Measurements from ENCODE around the gene CLPSL1. TPM values are rescaled to one million over a fixed set of nuclear protein-coding genes. Genes with fewer than 3 reads are reported as not detected.

CLPSL1 gene
- total RNA-seq, 1 experiment from 2014 or later, result not detected

DNA sequence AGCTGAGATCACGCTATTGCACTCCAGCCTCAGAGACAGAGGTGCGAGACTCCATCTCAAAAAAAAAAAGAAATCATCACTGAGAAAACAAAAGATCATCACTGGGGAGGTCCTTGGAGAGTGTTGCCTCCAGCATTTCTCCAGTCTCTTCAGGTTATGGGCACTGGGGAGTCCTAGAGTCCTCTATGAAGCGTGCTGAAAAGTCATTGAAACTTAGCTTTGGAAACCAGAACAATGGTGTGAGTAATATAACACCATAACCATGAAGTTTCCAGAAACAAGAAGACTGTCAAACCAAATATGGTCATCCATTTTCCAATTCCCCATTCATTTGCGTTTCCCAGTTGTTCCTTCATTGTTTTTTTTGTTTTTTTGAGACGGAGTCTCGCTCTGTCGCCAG lies 30.3 kb upstream of the CLPSL1 start:
- Histone ChIP-seq H3K4me3 (no peak overlapping the region), H3K27me3 (no peaks in the 10 kb centered on the region), H3K27ac (no peak overlapping the region), H3K4me1 (no peaks in the 10 kb centered on the region), H3K9me3 (replicated peaks) (no peaks in the 10 kb centered on the region), H3K36me3 (no peaks in the 10 kb centered on the region)
- no peak for DNase-seq

DNA sequence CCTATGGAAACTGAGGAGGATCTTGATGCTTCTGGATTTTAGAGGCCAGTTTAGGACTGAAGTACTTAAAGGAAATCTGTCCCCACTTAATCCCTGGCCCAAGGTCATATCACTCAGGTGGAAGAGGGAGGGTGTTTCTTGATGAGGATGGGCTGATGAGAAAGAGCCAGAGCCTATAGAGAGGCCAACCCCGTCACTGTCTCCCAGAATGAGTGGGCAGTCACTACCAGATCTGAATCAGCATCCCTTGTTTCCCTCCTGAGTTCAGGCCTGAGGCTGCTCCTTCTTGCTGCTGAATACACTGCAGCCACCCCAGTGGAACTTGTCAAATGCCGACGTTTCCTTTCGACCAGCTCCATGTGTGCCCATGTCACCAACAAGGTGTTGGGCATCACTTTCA lies 29.2 kb upstream of the CLPSL1 start:
- Histone ChIP-seq H3K27me3 (no peaks in the 10 kb centered on the region), H3K36me3 (no peaks in the 10 kb centered on the region), H3K27ac (no peak overlapping the region), H3K9me3 (replicated peaks) (no peaks in the 10 kb centered on the region), H3K4me3 (no peak overlapping the region), H3K4me1 (no peaks in the 10 kb centered on the region)
- no peak for DNase-seq

DNA sequence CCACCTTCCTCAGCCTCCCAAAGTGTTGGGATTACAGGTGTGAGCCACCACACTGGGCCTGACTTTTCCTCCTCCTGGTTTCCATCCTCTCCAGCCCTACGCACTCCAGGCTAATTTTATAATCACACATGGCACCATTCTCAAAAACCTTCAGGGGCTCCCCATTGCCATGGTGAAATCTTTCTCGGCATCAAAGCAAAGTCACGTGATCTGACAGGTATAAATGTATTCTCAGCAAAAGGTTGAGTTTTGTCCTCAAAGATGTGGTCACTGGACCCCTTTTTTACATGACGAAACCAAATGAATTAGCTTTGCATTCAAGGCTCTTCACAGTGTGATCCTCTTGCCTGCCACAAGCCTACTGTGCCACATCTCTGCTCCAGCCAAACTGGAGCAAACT lies 28.5 kb upstream of the CLPSL1 start:
- Histone ChIP-seq H3K4me1 (no peaks in the 10 kb centered on the region), H3K4me3 (no peak overlapping the region), H3K9me3 (replicated peaks) (no peaks in the 10 kb centered on the region), H3K36me3 (no peaks in the 10 kb centered on the region), H3K27ac (no peak overlapping the region), H3K27me3 (no peaks in the 10 kb centered on the region)
- DNase-seq, result no peak

DNA sequence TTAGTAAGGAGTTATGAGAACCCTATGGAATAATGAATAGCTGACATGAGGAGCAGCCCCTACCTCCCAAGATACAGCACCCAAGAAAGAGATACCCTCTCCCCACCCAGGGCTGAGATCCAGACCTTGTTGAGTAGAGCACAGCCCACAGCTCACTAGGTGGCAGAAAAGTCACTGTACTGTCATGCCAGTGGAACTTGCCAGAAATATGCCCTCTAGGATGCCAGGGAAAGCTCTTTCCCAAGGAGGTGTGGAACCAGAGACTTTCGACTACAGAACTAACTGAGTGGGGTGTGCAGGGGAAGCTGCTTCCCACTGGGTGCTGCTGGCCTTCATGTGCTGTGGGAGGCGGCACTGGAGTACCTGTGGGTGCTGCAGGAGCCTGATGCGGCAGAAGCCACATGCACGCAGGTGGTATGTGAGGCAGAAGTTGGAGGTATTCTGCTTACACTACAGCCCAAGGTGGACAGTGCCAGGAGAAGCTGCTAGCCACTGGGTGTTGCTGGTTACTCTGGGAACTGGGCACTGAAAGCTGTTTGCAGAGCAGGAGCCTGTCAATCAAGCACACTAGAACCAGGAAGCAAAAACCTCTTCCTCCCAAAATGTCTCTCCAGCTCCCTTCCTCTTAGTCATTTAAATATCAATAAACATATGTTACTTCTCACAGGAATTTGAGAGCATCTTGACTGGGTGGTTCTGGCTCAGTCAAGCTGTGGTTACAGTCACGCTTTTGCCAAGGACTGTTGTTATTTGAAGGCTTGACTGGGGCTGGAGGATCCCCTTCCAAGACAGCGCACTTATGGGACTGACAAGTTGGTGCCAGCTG lies 26.2 kb upstream of the CLPSL1 start:
- no peak for DNase-seq
- Histone ChIP-seq H3K4me1 (no peaks in the 10 kb centered on the region), H3K36me3 (no peaks in the 10 kb centered on the region), H3K27ac (no peak overlapping the region), H3K9me3 (replicated peaks) (no peaks in the 10 kb centered on the region), H3K27me3 (no peaks in the 10 kb centered on the region), H3K4me3 (no peak overlapping the region)

DNA sequence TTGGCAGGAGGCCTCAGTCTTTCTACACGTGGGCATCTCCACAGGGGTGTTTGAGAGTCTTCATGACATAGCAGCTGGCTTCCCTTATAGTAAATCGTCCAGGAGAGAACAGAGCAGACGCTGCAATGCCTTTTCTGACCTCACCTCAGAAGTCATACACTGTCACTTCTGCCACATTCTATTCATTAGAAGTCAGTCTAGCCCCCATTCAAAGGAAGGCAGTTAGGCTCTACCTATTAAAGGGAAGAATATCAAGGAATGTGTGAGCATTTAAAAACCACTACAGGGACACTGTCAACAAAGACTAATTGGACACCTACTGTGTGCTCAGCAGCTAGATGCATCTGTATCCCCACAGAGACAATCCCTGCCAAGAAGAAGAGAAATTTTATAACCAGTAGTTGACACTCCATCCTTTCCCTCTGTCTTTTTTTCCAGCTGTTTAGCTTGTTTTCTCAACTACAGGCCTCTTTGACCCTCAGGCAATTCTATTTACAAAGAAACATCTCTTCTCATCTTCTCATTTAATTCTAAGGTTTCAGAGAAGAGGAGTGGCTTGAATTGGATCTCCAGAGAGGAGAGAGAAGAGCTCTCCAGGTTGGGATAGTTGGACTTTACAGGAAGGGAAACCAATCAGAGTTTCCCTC lies 25.4 kb upstream of the CLPSL1 start:
- DNase-seq, result no peak
- Histone ChIP-seq H3K9me3 (replicated peaks) (no peaks in the 10 kb centered on the region), H3K4me3 (no peak overlapping the region), H3K4me1 (no peaks in the 10 kb centered on the region), H3K36me3 (no peaks in the 10 kb centered on the region), H3K27ac (no peak overlapping the region), H3K27me3 (no peaks in the 10 kb centered on the region)

DNA sequence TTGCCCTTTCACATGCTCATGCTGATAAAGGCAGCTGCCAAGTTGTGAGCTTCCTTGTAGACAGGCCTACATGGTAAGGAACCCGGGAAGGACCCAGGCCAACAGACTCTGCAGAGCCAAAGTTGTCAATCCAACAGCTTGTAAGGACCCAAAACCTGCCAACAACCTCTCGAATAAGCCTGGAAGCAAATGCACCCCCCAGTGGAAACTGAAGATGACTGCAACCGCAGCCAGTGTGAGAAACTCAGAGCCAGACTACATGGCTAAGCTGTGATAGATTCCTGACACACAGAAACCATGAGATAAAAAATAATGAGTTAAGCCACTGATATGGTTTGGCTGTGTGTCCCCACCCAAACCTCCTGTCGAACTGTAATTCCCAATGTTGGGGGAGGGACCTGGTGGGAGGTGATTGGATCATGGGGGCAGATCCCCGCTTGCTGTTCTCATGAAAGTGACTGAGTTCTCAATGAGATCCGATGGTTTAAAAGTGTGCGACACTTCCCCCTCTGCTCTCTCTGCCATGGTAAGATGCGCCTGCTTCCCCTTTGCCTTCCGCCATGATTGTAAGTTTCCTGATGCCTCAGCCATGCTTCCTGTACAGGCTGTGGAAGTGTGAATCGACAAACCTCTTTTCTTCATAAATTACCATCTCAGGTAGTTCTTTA lies 23.2 kb upstream of the CLPSL1 start:
- H3K9me3 ChIP-seq (replicated peaks), result no peaks in the 10 kb centered on the region
- no peaks in the 10 kb centered on the region for H3K4me1 ChIP-seq
- H3K36me3 ChIP-seq, result no peaks in the 10 kb centered on the region
- no peak overlapping the region for H3K4me3 ChIP-seq
- H3K27ac ChIP-seq, result no peak overlapping the region
- no peaks in the 10 kb centered on the region for H3K27me3 ChIP-seq
- DNase-seq, result peak in 1 of 2 experiments; percentile 22

DNA sequence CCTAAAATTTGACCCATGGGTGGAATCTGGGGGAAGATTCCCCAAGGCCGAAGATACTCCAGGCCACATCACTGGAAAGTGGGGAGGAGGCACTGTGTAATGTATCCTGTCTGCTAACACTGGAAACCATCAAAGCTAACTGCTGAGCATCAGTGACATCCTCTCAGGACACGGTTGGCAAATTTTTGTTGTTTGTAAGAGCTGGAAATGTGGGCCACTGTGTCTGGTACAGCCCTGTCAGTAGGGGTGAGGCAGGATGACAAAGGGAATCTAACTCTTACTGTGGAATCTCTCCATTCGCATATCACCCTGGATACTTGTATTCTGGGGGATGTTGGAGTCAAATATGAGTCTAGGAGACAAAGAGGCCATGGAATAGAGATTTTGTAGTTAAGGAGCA lies 21.4 kb upstream of the CLPSL1 start:
- Histone ChIP-seq H3K4me3 (no peak overlapping the region), H3K4me1 (no peaks in the 10 kb centered on the region), H3K27ac (no peak overlapping the region), H3K9me3 (replicated peaks) (no peaks in the 10 kb centered on the region), H3K27me3 (peaks cover 3% of the 10 kb centered on the region; the same call in 1 of the 2 replicates), H3K36me3 (no peaks in the 10 kb centered on the region)
- no peak for DNase-seq

DNA sequence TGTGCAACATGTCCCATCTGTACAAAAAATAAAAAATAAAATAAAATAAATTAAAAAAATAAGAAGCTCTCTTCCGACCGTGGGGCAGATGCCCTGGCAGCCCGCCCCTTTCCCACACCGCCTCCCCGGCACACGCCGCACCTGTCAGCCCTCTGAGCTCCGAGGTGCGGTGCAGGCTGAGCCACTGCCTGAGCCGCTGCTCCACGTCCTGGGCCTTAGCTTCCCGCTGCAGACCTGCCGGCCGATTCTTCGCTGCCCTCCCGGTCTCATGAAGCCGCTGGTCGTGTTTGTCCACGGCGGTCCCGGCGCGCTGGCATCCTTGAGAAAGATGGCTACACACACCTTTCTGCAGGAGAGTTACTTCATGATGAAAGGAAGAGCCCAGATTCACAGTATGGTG lies 15.1 kb upstream of the CLPSL1 start:
- Histone ChIP-seq H3K4me1 (no peaks in the 10 kb centered on the region), H3K4me3 (no peak overlapping the region)

DNA sequence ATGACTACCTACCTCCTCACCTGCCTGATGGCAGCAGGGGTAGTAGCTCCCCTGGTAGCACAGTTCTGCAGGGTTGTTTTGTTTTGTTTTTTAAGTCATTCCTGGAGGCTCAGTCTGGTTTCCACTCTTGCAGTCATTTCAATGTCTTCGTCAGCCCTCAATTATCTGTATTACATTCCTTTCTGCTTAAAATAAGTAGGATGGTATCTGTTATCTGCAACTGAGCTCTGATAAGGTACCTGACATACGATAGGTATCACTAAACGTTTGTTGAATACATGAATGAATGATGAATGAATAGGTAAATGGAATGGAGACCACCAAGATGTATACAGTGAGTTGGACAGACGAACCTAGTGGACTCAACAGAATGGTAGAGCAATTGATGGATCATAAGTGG lies 11.6 kb upstream of the CLPSL1 start:
- H3K4me3 ChIP-seq, result no peak overlapping the region
- no peaks in the 10 kb centered on the region for H3K9me3 ChIP-seq (replicated peaks)
- H3K27me3 ChIP-seq, result no peaks in the 10 kb centered on the region
- H3K4me1 ChIP-seq, result no peaks in the 10 kb centered on the region
- no peak for DNase-seq
- no peak overlapping the region for H3K27ac ChIP-seq
- H3K36me3 ChIP-seq, result no peaks in the 10 kb centered on the region

More for the DNA sequence above, 15.1 kb upstream of the CLPSL1 start:
- no peaks in the 10 kb centered on the region for H3K36me3 ChIP-seq
- DNase-seq, result no peak
- H3K9me3 ChIP-seq (replicated peaks), result no peaks in the 10 kb centered on the region
- H3K27ac ChIP-seq, result no peak overlapping the region
- H3K27me3 ChIP-seq, result peaks cover 3% of the 10 kb centered on the region; the same call in 1 of the 2 replicates

DNA sequence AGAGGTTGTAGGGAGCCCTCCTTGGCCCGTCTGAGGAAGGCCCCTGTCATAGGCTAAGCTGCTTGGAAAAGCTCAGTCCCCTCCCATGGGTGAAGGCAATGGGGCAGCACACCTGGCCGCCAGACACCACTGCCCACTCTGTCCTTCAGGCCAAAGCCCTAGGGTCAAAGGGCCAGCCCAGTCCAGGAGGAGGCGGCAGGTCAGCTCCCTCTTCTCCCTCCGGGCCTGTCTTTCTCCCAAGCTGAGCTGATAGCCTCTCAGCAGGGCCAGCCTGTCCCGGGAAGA lies 9.5 kb upstream of the CLPSL1 start:
- no peaks in the 10 kb centered on the region for H3K4me1 ChIP-seq
- DNase-seq, result no peak
- H3K27me3 ChIP-seq, result no peaks in the 10 kb centered on the region
- no peaks in the 10 kb centered on the region for H3K36me3 ChIP-seq
- H3K4me3 ChIP-seq, result no peak overlapping the region
- H3K9me3 ChIP-seq (replicated peaks), result no peaks in the 10 kb centered on the region
- H3K27ac ChIP-seq, result no peak overlapping the region

DNA sequence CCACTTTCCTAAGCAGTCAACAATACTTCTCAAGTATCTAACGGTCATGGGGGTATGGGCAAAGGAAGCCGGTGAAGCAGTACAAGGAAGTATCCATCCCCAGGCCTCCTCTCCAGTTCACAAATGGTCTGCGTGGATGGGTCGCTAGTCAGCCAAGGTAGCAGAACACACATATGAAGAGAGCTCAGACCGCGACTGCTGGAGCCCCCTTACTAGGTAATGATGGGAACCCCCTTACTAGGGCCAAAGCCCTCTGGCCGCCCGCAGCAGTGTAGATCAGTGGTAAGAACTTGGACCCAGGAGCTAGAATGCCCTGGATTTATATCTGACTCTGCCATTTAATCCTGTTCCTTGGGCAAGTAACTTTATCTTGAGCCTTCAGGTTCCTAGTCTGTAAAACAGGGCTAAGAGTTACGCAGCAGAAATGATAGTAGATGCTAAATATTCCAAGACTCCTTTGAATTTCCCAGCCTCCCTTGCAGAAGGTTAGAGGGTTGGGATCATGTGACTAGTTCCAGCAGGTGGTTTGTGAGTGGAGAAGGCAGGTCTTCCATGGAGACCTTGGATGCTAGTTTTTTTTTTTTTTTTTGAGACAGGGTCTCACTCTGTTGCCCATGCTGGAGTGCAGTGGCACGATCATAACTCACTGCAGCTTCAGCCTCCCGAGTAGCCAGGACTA lies 6.6 kb upstream of the CLPSL1 start:
- Histone ChIP-seq H3K4me3 (no peak overlapping the region), H3K36me3 (no peaks in the 10 kb centered on the region), H3K4me1 (no peaks in the 10 kb centered on the region), H3K9me3 (replicated peaks) (no peaks in the 10 kb centered on the region), H3K27me3 (no peaks in the 10 kb centered on the region), H3K27ac (no peak overlapping the region)
- DNase-seq, result no peak

DNA sequence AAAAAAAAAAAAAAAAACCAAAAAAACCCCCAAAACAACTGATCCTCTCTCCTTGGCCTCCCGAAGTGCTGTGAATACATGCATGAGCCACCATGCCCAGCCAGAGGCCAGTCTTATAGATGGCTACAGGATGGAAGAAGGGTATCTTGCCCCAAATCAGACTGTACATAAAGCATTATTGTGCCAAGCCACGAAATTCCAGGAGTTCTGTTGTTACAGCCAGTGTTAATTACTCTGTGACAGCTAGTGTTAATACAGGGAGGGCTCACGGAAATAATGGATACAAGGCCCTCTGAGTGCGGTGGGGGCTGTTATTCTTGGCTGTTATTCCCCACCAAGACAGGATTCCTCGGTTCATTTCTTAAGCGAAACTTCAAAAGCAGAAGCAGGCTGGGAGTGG lies 5.8 kb upstream of the CLPSL1 start:
- DNase-seq, result no peak
- no peaks in the 10 kb centered on the region for H3K9me3 ChIP-seq (replicated peaks)
- no peaks in the 10 kb centered on the region for H3K4me1 ChIP-seq
- no peak overlapping the region for H3K4me3 ChIP-seq
- no peaks in the 10 kb centered on the region for H3K36me3 ChIP-seq
- no peaks in the 10 kb centered on the region for H3K27me3 ChIP-seq
- H3K27ac ChIP-seq, result no peak overlapping the region

DNA sequence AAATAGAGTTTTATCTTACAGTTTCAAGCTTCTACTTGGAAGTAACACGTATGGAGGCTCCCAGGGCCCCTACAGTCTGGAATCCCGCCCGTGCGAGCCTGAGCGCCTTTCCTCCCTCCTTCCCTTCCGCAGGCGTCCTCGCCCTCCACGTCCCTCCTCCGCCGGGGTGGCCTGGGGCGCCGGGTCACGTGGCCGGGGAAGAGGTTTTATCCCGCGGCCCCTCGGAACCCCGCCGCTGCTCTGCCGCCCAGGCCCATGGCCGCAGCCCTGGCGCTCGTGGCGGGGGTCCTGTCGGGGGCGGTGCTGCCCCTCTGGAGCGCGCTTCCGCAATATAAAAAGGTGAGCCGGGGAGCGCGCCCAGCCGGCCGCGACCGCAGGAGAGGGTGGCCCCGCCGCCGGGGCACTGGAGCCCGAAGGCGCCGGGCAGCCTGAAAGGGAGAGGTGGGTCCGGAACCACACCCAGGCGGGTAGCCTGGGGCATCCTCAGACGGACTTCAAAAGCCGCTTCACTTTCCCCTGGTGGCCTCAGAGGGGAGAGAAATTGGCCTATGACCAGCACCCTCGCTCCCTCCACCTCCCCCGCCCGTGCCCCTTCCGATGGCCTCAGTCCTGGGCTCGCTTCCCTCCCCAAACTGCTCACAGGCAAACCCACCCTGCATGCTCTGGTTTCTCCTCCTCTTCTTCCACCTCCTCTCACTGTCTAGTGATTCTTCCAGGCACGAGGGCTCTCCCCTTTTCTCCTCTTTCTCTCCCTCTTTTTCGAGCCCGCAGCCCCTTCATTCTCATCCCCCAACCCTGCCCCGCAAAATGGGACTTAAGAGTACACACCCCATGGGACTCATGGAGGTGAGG lies 4.2 kb upstream of the CLPSL1 start, which contains the start of gene CLPSL2:
Gene CLPSL2, plus strand, starts transcription at position 235 of the 852 bp plus-strand sequence. Its CDS starts 21 bp downstream, at position 256.
- Histone ChIP-seq H3K36me3 (no peaks in the 10 kb centered on the region), H3K4me3 (peak within 1 kb of the TSS; percentile 55), H3K4me1 (no peaks in the 10 kb centered on the region), H3K27ac (no peak within 1 kb of the TSS), H3K27me3 (no peaks in the 10 kb centered on the region), H3K9me3 (replicated peaks) (no peaks in the 10 kb centered on the region)
- DNase-seq, result peak; percentile 23 to 31

DNA sequence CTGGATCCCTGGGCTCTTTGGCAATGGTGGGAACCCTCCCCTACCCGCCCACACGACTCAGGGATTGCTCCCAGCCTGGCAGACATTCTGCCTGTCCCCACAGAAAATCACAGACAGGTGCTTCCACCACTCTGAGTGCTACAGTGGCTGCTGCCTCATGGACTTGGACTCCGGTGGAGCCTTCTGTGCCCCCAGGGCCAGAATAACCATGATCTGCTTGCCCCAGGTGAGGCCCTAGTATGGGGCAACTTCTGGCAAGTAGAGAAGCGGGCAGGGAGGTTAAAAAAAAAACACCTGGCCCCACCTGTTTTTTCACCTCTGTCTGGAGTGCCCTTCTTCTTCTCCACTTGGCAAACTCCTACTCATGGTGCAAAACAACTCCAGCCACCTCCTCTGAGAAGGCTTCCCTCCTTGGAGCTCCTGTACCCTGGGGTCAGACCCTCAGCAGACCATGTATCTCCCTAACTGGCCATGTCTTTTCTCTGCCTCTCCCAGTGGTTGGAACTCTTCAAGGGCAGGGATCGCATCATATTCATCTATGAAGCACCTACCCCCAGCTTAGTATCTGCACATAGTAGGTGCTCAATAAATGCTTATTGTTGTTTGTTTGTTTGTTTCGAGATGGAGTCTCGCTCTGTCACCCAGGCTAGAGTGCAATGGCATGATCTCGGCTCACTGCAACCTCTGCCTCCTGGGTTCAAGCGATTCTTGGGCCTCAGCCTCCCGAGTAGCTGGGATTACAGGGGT lies 3.3 kb upstream of the CLPSL1 start:
- Histone ChIP-seq H3K4me3 (no peak overlapping the region), H3K4me1 (no peaks in the 10 kb centered on the region), H3K27ac (no peak overlapping the region), H3K9me3 (replicated peaks) (no peaks in the 10 kb centered on the region), H3K27me3 (no peaks in the 10 kb centered on the region), H3K36me3 (no peaks in the 10 kb centered on the region)
- DNase-seq, result no peak
